ENCODE data around the gene DAP. TPM values are rescaled to one million over a fixed set of nuclear protein-coding genes. Genes with fewer than 3 reads are reported as not detected.

The DAP gene
- total and polyA plus RNA-seq, 10 of the 15 experiments (the other 5 are each of a cell fraction or from before 2014, with no cell fraction given), result 12.9 to 130 (median 49.9) TPM

- TF ChIP-seq BCL3 (IDR thresholded peaks at IDR 0.05; ENCODE audit: borderline replicate concordance, insufficient read depth, low read depth, low read length, poor library complexity, severe bottlenecking) (peak; percentile 99), CREB1 (IDR thresholded peaks at IDR 0.05; ENCODE audit: low read depth) (no peak), GABPA (IDR thresholded peaks at IDR 0.05; ENCODE audit: low read depth) (no peak), CBFB (IDR thresholded peaks at IDR 0.05; ENCODE audit: low read depth) (peak; percentile 91), STAT1 (conservative IDR thresholded peaks at IDR 0.05) (no peak; the same call in 1 of the 2 replicates), EED (IDR thresholded peaks at IDR 0.05; ENCODE audit: low read depth) (peak; percentile 100), IRF4 (IDR thresholded peaks at IDR 0.05; ENCODE audit: low read depth, low read length) (peak; percentile 93), PML (IDR thresholded peaks at IDR 0.05; ENCODE audit: low read length) (no peak), ATF2 (IDR thresholded peaks at IDR 0.05; ENCODE audit: low read length) (no peak), IRF3 (IDR thresholded peaks at IDR 0.05) (no peak), SMAD5 (IDR thresholded peaks at IDR 0.05; ENCODE audit: low read depth) (peak; percentile 70), ZNF274 (IDR thresholded peaks at IDR 0.05; ENCODE audit: insufficient read depth, insufficient read length) (no peak), PAX5 (IDR thresholded peaks at IDR 0.05; ENCODE audit: borderline replicate concordance, low read depth, low read length) (peak; percentile 93), ATF7 (IDR thresholded peaks at IDR 0.05; ENCODE audit: low read depth) (peak; percentile 94), HSF1 (IDR thresholded peaks at IDR 0.05; ENCODE audit: low read depth, low read length) (no peak), KAT2A (conservative IDR thresholded peaks at IDR 0.05; ENCODE audit: control insufficient read depth, low read depth, low read length) (no peak), YBX1 (IDR thresholded peaks at IDR 0.05) (no peak), SMAD1 (IDR thresholded peaks at IDR 0.05; ENCODE audit: low read depth, partially characterized antibody) (no peak)
- TF ChIP-seq, protein P1, sequence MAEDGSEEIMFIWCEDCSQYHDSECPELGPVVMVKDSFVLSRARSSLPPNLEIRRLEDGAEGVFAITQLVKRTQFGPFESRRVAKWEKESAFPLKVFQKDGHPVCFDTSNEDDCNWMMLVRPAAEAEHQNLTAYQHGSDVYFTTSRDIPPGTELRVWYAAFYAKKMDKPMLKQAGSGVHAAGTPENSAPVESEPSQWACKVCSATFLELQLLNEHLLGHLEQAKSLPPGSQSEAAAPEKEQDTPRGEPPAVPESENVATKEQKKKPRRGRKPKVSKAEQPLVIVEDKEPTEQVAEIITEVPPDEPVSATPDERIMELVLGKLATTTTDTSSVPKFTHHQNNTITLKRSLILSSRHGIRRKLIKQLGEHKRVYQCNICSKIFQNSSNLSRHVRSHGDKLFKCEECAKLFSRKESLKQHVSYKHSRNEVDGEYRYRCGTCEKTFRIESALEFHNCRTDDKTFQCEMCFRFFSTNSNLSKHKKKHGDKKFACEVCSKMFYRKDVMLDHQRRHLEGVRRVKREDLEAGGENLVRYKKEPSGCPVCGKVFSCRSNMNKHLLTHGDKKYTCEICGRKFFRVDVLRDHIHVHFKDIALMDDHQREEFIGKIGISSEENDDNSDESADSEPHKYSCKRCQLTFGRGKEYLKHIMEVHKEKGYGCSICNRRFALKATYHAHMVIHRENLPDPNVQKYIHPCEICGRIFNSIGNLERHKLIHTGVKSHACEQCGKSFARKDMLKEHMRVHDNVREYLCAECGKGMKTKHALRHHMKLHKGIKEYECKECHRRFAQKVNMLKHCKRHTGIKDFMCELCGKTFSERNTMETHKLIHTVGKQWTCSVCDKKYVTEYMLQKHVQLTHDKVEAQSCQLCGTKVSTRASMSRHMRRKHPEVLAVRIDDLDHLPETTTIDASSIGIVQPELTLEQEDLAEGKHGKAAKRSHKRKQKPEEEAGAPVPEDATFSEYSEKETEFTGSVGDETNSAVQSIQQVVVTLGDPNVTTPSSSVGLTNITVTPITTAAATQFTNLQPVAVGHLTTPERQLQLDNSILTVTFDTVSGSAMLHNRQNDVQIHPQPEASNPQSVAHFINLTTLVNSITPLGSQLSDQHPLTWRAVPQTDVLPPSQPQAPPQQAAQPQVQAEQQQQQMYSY (CRISPR knock-in tag; IDR thresholded peaks at IDR 0.05), result no peak
Measured at GRCh38 chr5:10632110-10632761, 128.8 kb downstream of the DAP start (continued).

All from GM12878 (cell line).